NCI-H226 (cell line): ENCODE measurements around the gene CCDC121.

Experiments
- DNase-seq: peaks from one replicate; pipeline ENCODE4 v3.0.0-alpha.2; 2015

The CCDC121 gene

GRCh38 chr2:27628767-27629709 lies at the start of gene CCDC121, which contains the start of gene GPN1:
TSS of gene CCDC121 (minus strand) at chr2:27629012. CDS start at chr2:27627799, 1,213 bp downstream.
TSS of gene GPN1 (plus strand) at chr2:27629050. CDS start at chr2:27629059, 9 bp downstream.
- DNase-seq, result peak; percentile 94

GRCh38 chr2:27672723-27673486 lies 44.1 kb upstream of the CCDC121 start:
- no peak for DNase-seq

GRCh38 chr2:27671235-27671634 lies 42.4 kb upstream of the CCDC121 start:
- DNase-seq, result no peak

GRCh38 chr2:27667446-27667845 lies 38.6 kb upstream of the CCDC121 start:
- no peak for DNase-seq

- DNase-seq, result no peak
These were observed 36.0 kb upstream of the CCDC121 start for GRCh38 chr2:27664622-27665363.

- no peak for DNase-seq
These were observed 35.4 kb upstream of the CCDC121 start for GRCh38 chr2:27664154-27664574.

- DNase-seq, result peak; percentile 60
These were observed 34.7 kb upstream of the CCDC121 start, which contains the start of the genes SLC4A1AP and SUPT7L for GRCh38 chr2:27663285-27664153. TSS of gene SLC4A1AP (plus strand) at chr2:27663889. CDS start at chr2:27663915, 26 bp downstream. TSS of gene SUPT7L (minus strand) at chr2:27663614. CDS start at chr2:27662192, 1,422 bp downstream.

GRCh38 chr2:27661371-27661770 lies 32.6 kb upstream of the CCDC121 start:
- no peak for DNase-seq

GRCh38 chr2:27655155-27655951 lies 26.5 kb upstream of the CCDC121 start:
- peak; percentile 91 for DNase-seq

GRCh38 chr2:27653397-27653796 lies 24.6 kb upstream of the CCDC121 start:
- peak; percentile 73 for DNase-seq

GRCh38 chr2:27652790-27653189 lies 24.0 kb upstream of the CCDC121 start:
- DNase-seq, result no peak

- no peak for DNase-seq
These were observed 23.5 kb upstream of the CCDC121 start for GRCh38 chr2:27652341-27652740.

GRCh38 chr2:27651056-27651455 lies 22.2 kb upstream of the CCDC121 start:
- peak; percentile 49 for DNase-seq

- DNase-seq, result no peak
These were observed 18.9 kb upstream of the CCDC121 start for GRCh38 chr2:27647737-27648136.

GRCh38 chr2:27647289-27647688 lies 18.5 kb upstream of the CCDC121 start:
- no peak for DNase-seq

GRCh38 chr2:27645197-27645596 lies 16.4 kb upstream of the CCDC121 start:
- no peak for DNase-seq

- peak; percentile 87 for DNase-seq
These were observed 12.0 kb upstream of the CCDC121 start for GRCh38 chr2:27640722-27641245.

GRCh38 chr2:27638709-27639108 lies 9.9 kb upstream of the CCDC121 start:
- DNase-seq, result peak; percentile 81

GRCh38 chr2:27638037-27638637 lies 9.3 kb upstream of the CCDC121 start:
- DNase-seq, result peak; percentile 74

- no peak for DNase-seq
These were observed 8.0 kb upstream of the CCDC121 start for GRCh38 chr2:27636766-27637165.
